Tibial nerve (tissue), 4 donors: Measurements from ENCODE around the gene LARGE2.

Source experiments
- EP300 ChIP-seq, 2 donors: sonication (generic); formaldehyde crosslinking; IDR thresholded peaks; one replicate each; pipeline ENCODE4 v1.6.1; 2017; ENCODE audit warnings: antibody characterized with exemption in 2 of 2, mild to moderate bottlenecking in 1 of 2
- POLR2A ChIP-seq, 2 donors: fragments of 450-650 bp; IDR thresholded peaks; one replicate each; pipeline ENCODE4 v1.6.1; 2017; ENCODE audit warnings: antibody characterized with exemption in 2 of 2, mild to moderate bottlenecking in 2 of 2, moderate library complexity in 2 of 2
- TF ChIP-seq, protein P1 (sequence below), 5 experiments: fragments of 200-600 bp in 3 of 5; fragments of 450-650 bp in 2 of 5; sonication (generic) in 3 of 5; IDR thresholded peaks; one replicate each; pipeline ENCODE4 v1.5.1; 2016 to 2019; ENCODE audit warnings: antibody characterized with exemption in 5 of 5, mild to moderate bottlenecking in 3 of 5, moderate library complexity in 2 of 5

DNA sequence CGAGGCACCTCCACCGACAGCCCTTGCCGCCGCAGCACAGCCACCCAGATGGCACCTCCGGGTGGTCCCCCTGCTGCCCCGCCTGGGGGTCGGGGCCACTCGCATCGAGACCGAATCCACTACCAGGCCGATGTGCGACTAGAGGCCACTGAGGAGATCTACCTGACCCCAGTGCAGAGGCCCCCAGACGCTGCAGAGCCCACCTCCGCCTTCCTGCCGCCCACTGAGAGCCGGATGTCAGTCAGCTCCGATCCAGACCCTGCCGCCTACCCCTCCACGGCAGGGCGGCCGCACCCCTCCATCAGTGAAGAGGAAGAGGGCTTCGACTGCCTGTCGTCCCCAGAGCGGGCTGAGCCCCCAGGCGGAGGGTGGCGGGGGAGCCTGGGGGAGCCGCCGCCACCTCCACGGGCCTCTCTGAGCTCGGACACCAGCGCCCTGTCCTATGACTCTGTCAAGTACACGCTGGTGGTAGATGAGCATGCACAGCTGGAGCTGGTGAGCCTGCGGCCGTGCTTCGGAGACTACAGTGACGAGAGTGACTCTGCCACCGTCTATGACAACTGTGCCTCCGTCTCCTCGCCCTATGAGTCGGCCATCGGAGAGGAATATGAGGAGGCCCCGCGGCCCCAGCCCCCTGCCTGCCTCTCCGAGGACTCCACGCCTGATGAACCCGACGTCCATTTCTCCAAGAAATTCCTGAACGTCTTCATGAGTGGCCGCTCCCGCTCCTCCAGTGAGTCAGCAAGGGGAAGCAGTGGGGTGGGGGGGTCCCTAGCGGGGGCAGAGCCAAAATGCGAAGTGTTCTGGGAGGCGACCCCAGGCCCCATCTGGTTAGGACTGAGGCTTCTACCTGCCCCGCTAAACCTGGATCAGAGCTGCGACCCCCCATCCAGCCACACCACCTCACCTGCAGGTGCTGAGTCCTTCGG is 19.7 kb upstream of the LARGE2 start:
- TF ChIP-seq, protein P1, sequence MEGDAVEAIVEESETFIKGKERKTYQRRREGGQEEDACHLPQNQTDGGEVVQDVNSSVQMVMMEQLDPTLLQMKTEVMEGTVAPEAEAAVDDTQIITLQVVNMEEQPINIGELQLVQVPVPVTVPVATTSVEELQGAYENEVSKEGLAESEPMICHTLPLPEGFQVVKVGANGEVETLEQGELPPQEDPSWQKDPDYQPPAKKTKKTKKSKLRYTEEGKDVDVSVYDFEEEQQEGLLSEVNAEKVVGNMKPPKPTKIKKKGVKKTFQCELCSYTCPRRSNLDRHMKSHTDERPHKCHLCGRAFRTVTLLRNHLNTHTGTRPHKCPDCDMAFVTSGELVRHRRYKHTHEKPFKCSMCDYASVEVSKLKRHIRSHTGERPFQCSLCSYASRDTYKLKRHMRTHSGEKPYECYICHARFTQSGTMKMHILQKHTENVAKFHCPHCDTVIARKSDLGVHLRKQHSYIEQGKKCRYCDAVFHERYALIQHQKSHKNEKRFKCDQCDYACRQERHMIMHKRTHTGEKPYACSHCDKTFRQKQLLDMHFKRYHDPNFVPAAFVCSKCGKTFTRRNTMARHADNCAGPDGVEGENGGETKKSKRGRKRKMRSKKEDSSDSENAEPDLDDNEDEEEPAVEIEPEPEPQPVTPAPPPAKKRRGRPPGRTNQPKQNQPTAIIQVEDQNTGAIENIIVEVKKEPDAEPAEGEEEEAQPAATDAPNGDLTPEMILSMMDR (IDR thresholded peaks at IDR 0.05), result no peak
- TF ChIP-seq EP300 (IDR thresholded peaks at IDR 0.05), result no peak
- no peak for TF ChIP-seq POLR2A (IDR thresholded peaks at IDR 0.05)
